Right forelimb (tissue), 1 donor: Measurements from ENCODE around the gene PPP6R3.
"Not testable (repeated sequence)": the region's sequence is repeated elsewhere in the genome, so short reads cannot be mapped to it uniquely, and the experiment has no call there.

Source experiments
- DNase-seq: peaks from one replicate; pipeline ENCODE4 v3.0.0-alpha.2; 2018

Gene PPP6R3

DNA sequence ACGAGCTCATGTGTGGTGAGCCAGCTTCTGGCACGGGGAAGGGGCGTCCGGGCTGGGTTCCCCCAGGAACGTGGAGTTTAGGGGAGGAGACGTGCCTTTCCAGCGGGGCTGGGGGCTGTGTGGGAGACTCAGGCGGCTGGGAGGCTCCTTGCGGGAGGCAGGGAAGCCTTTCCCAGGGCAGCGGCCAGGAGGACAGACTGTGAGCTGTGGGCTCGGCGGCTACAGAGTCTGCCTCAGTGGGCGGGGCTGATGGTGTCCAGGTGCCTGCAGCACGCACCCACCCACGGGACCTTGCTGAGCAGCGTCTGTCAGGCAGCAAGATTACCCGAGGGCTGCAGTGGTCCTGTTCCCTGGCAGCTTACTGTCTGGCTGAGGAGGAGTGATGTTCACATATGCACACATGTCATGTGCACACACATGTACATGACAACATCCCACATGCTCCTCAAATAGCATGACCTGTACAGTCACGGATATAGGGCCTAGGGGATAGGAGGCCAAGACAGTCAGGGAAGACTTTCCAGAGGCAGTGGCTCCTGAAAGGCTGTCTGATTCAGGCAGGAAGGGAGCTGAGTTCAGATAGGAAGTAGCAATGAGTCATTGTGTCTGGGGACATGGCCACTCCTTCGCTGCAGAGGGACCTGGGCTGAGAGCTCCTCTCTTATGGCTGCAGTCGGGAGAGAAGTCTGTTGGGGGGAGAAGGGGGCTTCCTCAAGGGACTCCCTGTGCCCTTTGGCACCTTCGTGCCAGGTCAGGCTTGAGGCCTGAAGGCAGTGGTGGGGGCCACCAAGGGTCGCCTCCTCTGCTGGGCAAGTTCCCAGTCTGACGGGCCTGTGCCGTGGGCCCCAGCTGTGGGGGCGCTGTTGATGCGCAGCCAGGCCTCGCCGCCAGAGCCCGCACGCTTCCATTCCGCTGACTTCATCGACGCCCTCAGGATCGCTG, 23.3 kb upstream of the PPP6R3 start:
- DNase-seq = no peak

- no peak for DNase-seq
Observed at GRCh38 chr11:68437927-68438657, 22.5 kb upstream of the PPP6R3 start.

DNA sequence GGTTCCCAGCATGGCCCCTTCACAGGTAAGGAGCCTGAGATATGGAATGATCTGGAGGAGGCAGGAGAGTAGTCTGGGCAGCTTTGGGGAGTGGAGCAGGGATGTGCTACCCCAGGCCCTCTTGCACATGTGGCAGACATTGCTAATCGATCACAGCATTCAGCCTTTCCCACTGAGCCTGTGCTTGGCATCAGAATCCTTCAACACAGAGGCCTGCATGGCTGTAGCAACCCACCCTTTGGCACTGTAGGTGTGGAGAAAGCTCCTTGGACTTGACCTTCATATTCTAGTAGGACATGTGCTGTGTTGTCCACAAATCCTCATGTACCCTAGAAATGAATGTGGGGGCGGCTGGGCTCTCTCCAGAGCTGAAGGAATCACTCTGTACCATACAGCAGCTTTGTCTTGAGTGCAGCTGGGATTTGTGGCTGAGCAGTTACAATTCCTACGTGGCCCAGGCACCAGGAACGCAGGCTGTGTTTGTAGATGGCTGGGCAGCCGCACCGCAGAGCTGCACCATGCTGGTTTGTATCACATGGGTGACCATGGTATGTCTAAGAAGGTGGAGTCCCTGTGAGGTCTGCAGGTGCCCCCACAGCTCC, 21.8 kb upstream of the PPP6R3 start:
- DNase-seq = no peak

DNA sequence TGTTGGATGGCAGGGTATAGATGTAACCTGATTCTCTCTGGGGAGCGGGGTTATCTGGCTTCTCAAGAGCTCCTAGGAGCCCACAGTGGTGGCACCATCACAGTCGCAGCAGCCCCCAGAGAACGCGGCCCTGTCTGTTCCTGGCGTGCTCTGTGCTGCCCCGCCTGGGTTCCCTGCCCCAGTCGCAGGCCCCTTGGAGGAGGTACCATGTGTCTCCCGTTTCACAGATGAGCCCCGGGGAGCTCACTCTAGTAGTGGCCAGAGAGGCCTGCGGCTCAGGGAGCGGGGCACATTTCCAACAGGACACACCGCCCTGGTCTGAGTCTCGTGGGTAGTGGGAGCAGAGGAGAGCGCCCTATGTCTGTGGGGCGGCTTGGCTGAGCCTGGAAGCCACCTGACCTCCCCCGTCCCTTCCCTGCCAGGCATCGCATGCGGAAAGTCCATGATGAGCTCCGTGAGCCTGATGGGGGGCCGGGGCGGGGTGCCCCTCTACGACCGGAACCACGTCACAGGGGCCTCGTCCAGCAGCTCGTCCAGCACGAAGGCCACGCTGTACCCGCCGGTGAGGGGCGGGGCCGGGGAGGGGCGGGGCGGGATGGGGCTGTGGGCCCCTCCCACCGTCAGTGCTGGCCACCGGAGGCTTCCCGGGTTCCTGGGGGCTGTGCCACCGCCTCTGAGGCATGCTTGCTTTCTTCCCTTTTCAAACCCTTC, 21.0 kb upstream of the PPP6R3 start:
- no peak for DNase-seq

DNA sequence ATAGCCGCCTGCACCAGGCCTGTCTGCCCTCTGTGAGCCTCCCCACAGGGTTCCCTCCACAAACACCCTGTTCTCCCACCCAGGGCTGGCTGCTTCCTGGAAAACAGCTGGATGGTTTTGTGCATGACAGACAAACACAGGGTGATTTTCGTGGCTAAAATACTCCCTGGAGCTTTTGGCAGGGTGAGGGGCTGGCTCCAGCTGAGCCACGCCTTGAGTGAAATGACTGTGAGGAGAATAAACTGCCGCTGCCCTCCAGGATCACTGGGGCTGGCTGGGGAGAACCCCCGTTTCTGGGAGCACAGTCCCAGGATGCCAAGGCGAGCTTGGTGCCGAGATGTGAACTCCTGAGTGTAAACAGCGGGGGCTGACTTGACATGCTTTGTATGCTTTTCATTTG, 20.3 kb upstream of the PPP6R3 start:
- DNase-seq = no peak

- DNase-seq = no peak
Observed at GRCh38 chr11:68441466-68442230, 18.9 kb upstream of the PPP6R3 start.

DNA sequence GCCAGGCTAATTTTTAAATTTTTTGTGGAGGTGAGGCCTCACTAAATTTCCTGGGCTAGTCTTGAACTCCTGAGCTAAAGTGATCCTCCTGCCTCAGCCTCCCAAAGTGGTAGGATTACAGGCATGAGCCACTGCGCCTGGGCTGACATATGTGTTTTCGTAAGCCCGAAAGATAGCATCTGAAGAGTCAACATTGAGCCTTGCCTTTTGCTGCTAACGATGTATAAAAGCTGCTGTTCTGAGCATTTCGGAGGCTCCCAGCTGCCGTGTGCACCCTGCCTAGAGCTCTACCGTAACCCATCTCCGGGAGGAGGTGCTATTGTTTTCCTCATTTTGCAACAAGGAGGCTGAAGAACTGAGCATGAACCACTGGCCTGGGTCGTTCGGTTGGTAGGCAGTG, 18.1 kb upstream of the PPP6R3 start:
- DNase-seq = no peak

DNA sequence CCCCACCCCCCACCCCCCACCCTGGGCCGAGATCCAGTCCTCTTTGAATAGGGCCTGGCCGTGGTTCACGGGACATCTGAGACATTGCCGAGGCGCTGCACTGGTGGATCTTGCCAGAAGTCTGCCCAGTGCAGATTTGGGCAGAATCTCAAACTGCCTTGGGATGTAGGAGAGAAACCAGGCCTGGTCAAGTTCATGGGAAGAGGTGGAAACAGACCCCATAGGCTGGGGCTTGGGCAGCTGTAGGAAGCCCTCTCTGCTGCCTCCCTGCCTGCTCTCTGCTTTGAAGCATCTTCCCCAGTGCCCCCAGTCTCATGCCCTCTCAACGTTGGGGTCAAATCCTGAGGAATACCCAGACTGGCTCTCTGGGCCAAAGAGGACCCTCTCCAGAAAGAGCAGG, 16.0 kb upstream of the PPP6R3 start:
- DNase-seq = no peak

- no peak for DNase-seq
Observed at GRCh38 chr11:68445531-68446035, 15.0 kb upstream of the PPP6R3 start.

DNA sequence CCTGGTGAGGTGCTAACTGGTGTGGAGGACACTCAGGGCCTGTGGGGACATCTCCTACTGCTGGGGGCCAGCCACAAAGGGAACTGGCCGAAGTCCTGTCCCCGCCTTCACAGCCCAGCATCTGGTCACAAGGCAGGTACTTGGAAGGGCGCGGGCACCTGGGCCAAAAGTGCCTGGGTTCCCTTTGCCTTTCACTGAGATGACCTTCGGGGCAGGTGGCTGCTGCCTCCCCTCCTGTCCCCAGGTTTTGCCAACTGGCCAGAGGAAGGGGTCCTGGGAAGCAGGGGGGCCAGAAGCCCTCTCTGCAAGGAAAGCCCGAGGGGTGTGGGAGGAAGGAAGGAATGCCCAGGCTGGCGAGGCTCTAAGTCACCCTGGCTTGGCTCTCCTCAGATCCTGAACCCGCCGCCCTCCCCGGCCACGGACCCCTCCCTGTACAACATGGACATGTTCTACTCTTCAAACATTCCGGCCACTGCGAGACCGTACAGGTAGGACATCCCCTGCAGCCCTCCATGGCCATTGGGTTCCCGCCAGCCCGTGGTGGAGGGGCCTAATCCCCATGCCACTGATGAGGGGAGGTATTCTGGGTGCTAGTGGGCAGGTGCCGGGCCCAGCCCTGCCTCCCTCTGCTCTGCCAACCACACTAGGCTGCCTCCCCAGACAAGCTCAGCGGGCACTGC, 14.4 kb upstream of the PPP6R3 start:
- no peak for DNase-seq

GRCh38 chr11:68447015-68447801, 13.3 kb upstream of the PPP6R3 start:
- peak; percentile 83 for DNase-seq

DNA sequence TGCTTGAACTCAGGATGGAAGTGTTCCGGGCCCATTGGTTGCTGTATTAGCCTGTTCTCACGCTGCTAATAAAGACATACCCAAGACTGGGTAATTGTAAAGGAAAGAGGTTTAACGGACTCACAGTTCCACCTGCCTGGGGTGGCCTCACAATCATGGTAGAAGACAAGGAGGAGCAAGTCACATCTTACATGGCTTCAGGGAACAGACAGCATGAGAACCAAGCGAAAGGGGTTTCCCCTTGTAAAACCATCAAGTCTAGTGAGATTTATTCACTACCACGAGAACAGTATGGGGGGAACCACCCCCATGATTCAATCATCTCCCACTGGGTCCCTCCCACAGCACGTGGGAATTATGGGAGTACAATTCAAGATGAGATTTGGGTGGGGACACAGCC, 12.6 kb upstream of the PPP6R3 start:
- not testable (repeated sequence) for DNase-seq

GRCh38 chr11:68448604-68449011, 11.9 kb upstream of the PPP6R3 start:
- DNase-seq = no peak

DNA sequence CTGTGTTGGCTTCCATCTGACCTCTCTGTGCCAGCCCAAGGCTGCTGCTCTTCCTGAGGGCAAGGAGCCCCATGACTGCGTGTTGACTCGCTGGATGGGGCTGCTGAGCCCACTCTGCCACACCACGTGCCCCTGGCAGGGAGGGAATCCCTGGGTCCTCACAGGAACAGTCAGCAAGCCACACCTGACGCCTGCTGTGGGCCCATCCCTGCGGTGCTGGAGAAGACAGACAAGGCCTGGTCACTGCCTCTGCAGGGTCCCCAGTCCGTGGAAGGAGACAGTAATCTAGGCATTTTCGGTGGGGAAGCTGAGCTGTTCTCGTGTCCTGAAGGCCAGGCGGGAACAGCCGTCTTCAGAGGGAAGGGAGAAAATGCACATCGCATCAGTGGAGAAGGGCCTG, 10.6 kb upstream of the PPP6R3 start:
- no peak for DNase-seq

GRCh38 chr11:68450711-68451110, 9.8 kb upstream of the PPP6R3 start:
- no peak for DNase-seq

- no peak for DNase-seq
Observed at GRCh38 chr11:68454767-68455166, 5.8 kb upstream of the PPP6R3 start.

- no peak for DNase-seq
Observed at GRCh38 chr11:68455485-68455884, 5.1 kb upstream of the PPP6R3 start.

GRCh38 chr11:68457216-68457897, 3.2 kb upstream of the PPP6R3 start:
- DNase-seq = no peak

DNA sequence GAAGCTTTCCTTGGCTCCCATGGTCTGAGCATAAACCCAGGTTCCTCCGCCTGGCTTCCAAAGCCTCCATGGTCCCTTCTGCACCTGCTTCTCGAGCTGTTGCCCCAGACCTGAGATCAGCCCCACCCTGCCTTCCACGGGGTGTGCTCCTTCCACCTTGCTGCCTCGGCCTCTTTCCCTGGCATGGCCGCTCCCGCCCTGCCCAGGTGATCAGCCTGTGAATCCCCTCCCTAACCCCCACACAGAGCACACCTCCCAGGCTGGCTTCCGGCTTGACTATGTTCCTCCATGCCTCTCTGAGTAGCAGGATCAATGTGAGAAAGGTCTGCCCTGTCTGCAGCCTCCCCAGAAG, 2.7 kb upstream of the PPP6R3 start:
- DNase-seq = no peak

DNA sequence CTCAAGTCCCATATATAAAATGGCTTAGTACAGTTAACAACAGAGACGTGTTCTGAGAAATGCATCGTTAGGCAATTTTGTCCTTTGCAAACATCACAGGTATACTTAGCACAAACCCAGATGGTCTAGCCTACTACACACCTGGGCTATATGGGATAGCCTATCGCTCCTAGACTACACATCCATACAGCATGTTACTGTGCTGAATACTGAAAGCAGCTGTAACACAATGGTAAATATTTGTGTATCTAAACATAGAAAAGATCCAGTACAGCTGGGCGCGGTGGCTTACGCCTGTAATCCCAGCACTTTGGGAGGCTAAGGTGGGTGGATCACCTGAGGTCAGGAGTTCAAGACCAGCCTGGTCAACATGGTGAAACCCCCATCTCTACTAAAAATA, 2.2 kb upstream of the PPP6R3 start:
- DNase-seq = not testable (repeated sequence)
